Measurements from ENCODE around the gene CORO2B. TPM values are rescaled to one million over a fixed set of nuclear protein-coding genes. Genes with fewer than 3 reads are reported as not detected.

CORO2B gene
- total RNA-seq, 2 donors from 2014 or later: 4.3 to 8.5 TPM

- Histone ChIP-seq H3K36me3 (no peaks in the 10 kb centered on the region), H3K4me3 (no peak overlapping the region), H3K27me3 (replicated peaks; ENCODE audit: insufficient read depth) (no peaks in the 10 kb centered on the region), H3K4me1 (ENCODE audit: control insufficient read depth in 1 of 2, low read depth in 2 of 2) (no peaks in the 10 kb centered on the region), H3K9me3 (no peaks in the 10 kb centered on the region), H3K27ac (no peak overlapping the region)
- ATAC-seq (ENCODE audit: insufficient number of reproducible peaks, low FRiP score, low read depth) (no peak), DNase-seq (ENCODE audit: low spot score) (no peak)
- TF ChIP-seq CTCF (IDR thresholded peaks at IDR 0.05): no peak
Observed at GRCh38 chr15:68666812-68667450, 88.1 kb downstream of the CORO2B start.

- no peak for TF ChIP-seq CTCF (IDR thresholded peaks at IDR 0.05)
- Histone ChIP-seq H3K4me1 (ENCODE audit: control insufficient read depth in 1 of 2, low read depth in 2 of 2) (no peaks in the 10 kb centered on the region), H3K9me3 (no peaks in the 10 kb centered on the region), H3K27ac (no peak overlapping the region), H3K27me3 (replicated peaks; ENCODE audit: insufficient read depth) (no peaks in the 10 kb centered on the region), H3K4me3 (no peak overlapping the region), H3K36me3 (no peaks in the 10 kb centered on the region)
- no peak for ATAC-seq (ENCODE audit: insufficient number of reproducible peaks, low FRiP score, low read depth)
- DNase-seq (ENCODE audit: low spot score): no peak
Observed at GRCh38 chr15:68667800-68668625, 89.2 kb downstream of the CORO2B start.

GRCh38 chr15:68668926-68669600 is 90.3 kb downstream of the CORO2B start:
- no peaks in the 10 kb centered on the region for H3K27me3 ChIP-seq (replicated peaks; ENCODE audit: insufficient read depth)
- DNase-seq (ENCODE audit: low spot score) (no peak), ATAC-seq (ENCODE audit: insufficient number of reproducible peaks, low FRiP score, low read depth) (no peak)
- no peaks in the 10 kb centered on the region for H3K4me1 ChIP-seq (ENCODE audit: control insufficient read depth in 1 of 2, low read depth in 2 of 2)
- H3K4me3 ChIP-seq: no peak overlapping the region
- no peaks in the 10 kb centered on the region for H3K36me3 ChIP-seq
- no peaks in the 10 kb centered on the region for H3K9me3 ChIP-seq
- H3K27ac ChIP-seq: no peak overlapping the region
- TF ChIP-seq CTCF (IDR thresholded peaks at IDR 0.05): no peak

GRCh38 chr15:68672251-68672650 is 93.5 kb downstream of the CORO2B start:
- ATAC-seq (ENCODE audit: insufficient number of reproducible peaks, low FRiP score, low read depth): no peak
- TF ChIP-seq CTCF (IDR thresholded peaks at IDR 0.05): no peak
- no peak overlapping the region for H3K4me3 ChIP-seq
- DNase-seq (ENCODE audit: low spot score): no peak
- no peak overlapping the region for H3K27ac ChIP-seq
- H3K27me3 ChIP-seq (replicated peaks; ENCODE audit: insufficient read depth): no peaks in the 10 kb centered on the region
- H3K4me1 ChIP-seq (ENCODE audit: control insufficient read depth in 1 of 2, low read depth in 2 of 2): no peaks in the 10 kb centered on the region
- no peaks in the 10 kb centered on the region for H3K36me3 ChIP-seq
- no peaks in the 10 kb centered on the region for H3K9me3 ChIP-seq

- Histone ChIP-seq H3K9me3 (no peaks in the 10 kb centered on the region), H3K36me3 (no peaks in the 10 kb centered on the region), H3K27me3 (replicated peaks; ENCODE audit: insufficient read depth) (no peaks in the 10 kb centered on the region), H3K4me3 (no peak overlapping the region), H3K27ac (no peak overlapping the region), H3K4me1 (ENCODE audit: control insufficient read depth in 1 of 2, low read depth in 2 of 2) (no peaks in the 10 kb centered on the region)
- no peak for ATAC-seq (ENCODE audit: insufficient number of reproducible peaks, low FRiP score, low read depth)
- DNase-seq (ENCODE audit: low spot score): no peak
- no peak for TF ChIP-seq CTCF (IDR thresholded peaks at IDR 0.05)
Observed at GRCh38 chr15:68672781-68673205, 94.0 kb downstream of the CORO2B start.
